ENCODE results near the gene MADCAM1. TPM values are rescaled to one million over a fixed set of nuclear protein-coding genes. Genes with fewer than 3 reads are reported as not detected.
"Not testable (repeated sequence)": the region's sequence is repeated elsewhere in the genome, so short reads cannot be mapped to it uniquely, and the experiment has no call there.

MADCAM1 gene
- total RNA-seq, 3 donors from 2014 or later (not counting 1 experiment from before 2014, with no cell fraction given), result 0.43 to 0.54 TPM; not detected in 1

DNA sequence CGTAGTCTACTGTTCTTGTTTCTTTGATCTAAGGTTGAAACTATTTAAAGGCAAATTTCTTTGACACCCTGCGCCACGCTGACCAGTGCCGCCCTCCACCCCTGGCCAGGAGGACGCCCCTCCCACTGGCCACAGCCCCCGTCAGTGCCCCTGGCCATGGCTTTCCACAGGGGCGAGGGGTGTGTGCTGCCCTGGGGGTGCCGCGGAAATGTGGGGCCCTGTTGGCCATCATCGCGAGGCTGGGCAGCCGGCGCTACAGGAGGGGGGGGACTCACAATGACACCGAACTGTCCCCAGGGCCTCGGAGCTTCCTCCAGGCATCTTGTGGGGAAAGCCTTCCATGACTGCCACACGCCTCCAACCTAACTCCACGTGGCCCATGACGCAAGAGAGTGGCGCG, 46.4 kb upstream of the MADCAM1 start:
- Histone ChIP-seq H3K9me3 (ENCODE audit: control insufficient read depth, insufficient read depth, low read length) (peaks cover 6% of the 10 kb centered on the region), H3K36me3 (ENCODE audit: control insufficient read depth, insufficient read depth, low read length) (no peaks in the 10 kb centered on the region), H3K27me3 (ENCODE audit: control insufficient read depth, insufficient read depth, low read length) (no peaks in the 10 kb centered on the region), H3K27ac (ENCODE audit: low read length) (no peak overlapping the region), H3K4me1 (ENCODE audit: control insufficient read depth, insufficient read depth, low read length) (no peaks in the 10 kb centered on the region), H3K4me3 (ENCODE audit: low read length) (no peak overlapping the region)
- Mint-ChIP-seq H3K4me1 (no peaks in the 10 kb centered on the region), H3K9me3 (no peaks in the 10 kb centered on the region), H3K27ac (no peak overlapping the region), H3K36me3 (no peaks in the 10 kb centered on the region), H3K4me3 (no peak overlapping the region), H3K27me3 (ENCODE audit: low read depth in 2 of 2) (no peaks in the 10 kb centered on the region)
- DNase-seq (no peak), ATAC-seq (no peak)
- TF ChIP-seq, protein P1, sequence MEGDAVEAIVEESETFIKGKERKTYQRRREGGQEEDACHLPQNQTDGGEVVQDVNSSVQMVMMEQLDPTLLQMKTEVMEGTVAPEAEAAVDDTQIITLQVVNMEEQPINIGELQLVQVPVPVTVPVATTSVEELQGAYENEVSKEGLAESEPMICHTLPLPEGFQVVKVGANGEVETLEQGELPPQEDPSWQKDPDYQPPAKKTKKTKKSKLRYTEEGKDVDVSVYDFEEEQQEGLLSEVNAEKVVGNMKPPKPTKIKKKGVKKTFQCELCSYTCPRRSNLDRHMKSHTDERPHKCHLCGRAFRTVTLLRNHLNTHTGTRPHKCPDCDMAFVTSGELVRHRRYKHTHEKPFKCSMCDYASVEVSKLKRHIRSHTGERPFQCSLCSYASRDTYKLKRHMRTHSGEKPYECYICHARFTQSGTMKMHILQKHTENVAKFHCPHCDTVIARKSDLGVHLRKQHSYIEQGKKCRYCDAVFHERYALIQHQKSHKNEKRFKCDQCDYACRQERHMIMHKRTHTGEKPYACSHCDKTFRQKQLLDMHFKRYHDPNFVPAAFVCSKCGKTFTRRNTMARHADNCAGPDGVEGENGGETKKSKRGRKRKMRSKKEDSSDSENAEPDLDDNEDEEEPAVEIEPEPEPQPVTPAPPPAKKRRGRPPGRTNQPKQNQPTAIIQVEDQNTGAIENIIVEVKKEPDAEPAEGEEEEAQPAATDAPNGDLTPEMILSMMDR (IDR thresholded peaks at IDR 0.05), result no peak
- intact Hi-C loops (cut with micrococcal nuclease), result no loop called here
- 94% methylated on average over 20 of the region's 20 CpGs for WGBS (ENCODE audit: insufficient coverage)

DNA sequence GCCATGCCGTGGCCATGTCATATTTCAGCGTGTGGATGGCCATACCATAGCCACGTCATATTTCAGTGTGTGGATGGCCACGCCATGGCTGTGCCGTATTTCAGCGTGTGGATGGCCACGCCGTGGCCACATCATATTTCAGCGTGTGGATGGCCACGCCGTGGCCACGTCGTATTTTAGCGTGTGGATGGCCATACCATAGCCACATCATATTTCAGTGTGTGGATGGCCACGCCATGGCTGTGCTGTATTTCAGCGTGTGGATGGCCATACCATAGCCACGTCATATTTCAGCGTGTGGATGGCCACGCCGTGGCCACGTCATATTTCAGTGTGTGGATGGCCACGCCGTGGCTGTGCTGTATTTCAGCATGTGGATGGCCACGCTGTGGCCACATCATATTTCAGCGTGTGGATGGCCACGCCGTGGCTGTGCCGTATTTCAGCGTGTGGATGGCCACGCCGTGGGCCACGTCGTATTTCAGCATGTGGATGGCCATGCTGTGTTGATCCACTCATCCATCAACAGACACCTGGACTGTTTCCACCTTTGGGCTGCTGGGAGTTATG, 45.3 kb upstream of the MADCAM1 start:
- H3K4me3 Mint-ChIP-seq; H3K9me3 Mint-ChIP-seq; H3K36me3 Mint-ChIP-seq; H3K27me3 ChIP-seq (ENCODE audit: control insufficient read depth, insufficient read depth, low read length); H3K4me1 ChIP-seq (ENCODE audit: control insufficient read depth, insufficient read depth, low read length); ATAC-seq; H3K27ac Mint-ChIP-seq; H3K27ac ChIP-seq (ENCODE audit: low read length); H3K9me3 ChIP-seq (ENCODE audit: control insufficient read depth, insufficient read depth, low read length); DNase-seq; H3K4me1 Mint-ChIP-seq; H3K27me3 Mint-ChIP-seq (ENCODE audit: low read depth in 2 of 2); H3K4me3 ChIP-seq (ENCODE audit: low read length); H3K36me3 ChIP-seq (ENCODE audit: control insufficient read depth, insufficient read depth, low read length); intact Hi-C loops (cut with micrococcal nuclease): not testable (repeated sequence)
- WGBS (ENCODE audit: insufficient coverage), result 97% methylated on average over 33 of the region's 33 CpGs

DNA sequence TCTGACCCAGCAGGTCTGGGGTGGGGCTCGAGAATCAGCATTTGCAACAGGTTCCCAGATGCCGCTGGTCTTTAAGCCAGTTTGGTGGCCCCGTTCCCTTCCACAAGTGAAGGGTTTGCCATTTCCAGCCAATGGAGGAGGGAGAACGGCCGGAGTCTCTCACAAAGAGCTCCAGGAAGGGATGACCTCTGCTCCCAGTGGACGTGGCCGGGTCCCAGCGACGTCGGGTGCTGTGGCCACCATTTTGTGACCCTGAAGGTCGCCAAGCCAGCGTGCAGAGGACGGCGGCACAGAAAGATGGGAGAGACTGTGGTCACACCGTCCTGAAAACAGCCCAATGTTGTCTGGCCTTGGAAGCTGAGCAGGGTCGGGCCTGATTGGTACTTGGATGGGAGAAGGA, 43.5 kb upstream of the MADCAM1 start:
- H3K9me3 Mint-ChIP-seq, result no peaks in the 10 kb centered on the region
- intact Hi-C loops (cut with micrococcal nuclease), result no loop called here
- no peak for DNase-seq

DNA sequence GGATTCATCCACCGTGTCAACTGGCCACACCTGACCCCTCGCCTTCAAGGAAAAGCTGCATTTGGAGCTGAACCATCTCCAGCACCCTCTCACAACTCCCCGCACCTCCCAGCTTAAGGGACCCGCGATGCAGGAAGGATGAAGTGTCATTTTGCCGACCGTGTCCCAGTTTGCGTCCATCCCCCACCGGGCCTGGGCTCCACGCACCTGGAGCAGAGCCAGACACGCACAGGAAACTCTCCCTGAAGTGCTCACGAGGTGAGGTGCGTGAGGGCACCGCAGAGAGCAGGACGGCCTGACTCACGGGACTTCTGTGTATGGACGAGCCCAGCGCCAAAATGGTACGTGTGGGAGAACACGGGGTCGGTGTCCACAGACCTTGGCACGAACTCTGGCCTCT, 42.7 kb upstream of the MADCAM1 start:
- Mint-ChIP-seq H3K4me1 (no peaks in the 10 kb centered on the region), H3K27me3 (ENCODE audit: low read depth in 2 of 2) (peaks cover 0 to 8% of the 10 kb centered on the region in 2 donors), H3K4me3 (no peak overlapping the region), H3K36me3 (no peaks in the 10 kb centered on the region), H3K27ac (no peak overlapping the region), H3K9me3 (no peaks in the 10 kb centered on the region)
- Histone ChIP-seq H3K27me3 (ENCODE audit: control insufficient read depth, insufficient read depth, low read length) (no peaks in the 10 kb centered on the region), H3K9me3 (ENCODE audit: control insufficient read depth, insufficient read depth, low read length) (peaks cover 6% of the 10 kb centered on the region), H3K4me3 (ENCODE audit: low read length) (no peak overlapping the region), H3K27ac (ENCODE audit: low read length) (no peak overlapping the region), H3K36me3 (ENCODE audit: control insufficient read depth, insufficient read depth, low read length) (no peaks in the 10 kb centered on the region), H3K4me1 (ENCODE audit: control insufficient read depth, insufficient read depth, low read length) (no peaks in the 10 kb centered on the region)
- 92% methylated on average over 22 of the region's 22 CpGs for WGBS (ENCODE audit: insufficient coverage)
- ATAC-seq, result no peak
- DNase-seq, result no peak
- intact Hi-C loops (cut with micrococcal nuclease), result no loop called here
- TF ChIP-seq, protein P1 (IDR thresholded peaks at IDR 0.05), result no peak

More for the DNA sequence above, 43.5 kb upstream of the MADCAM1 start:
- no peaks in the 10 kb centered on the region for H3K4me1 ChIP-seq (ENCODE audit: control insufficient read depth, insufficient read depth, low read length)
- TF ChIP-seq, protein P1 (IDR thresholded peaks at IDR 0.05), result no peak
- no peak overlapping the region for H3K4me3 ChIP-seq (ENCODE audit: low read length)
- H3K27me3 ChIP-seq (ENCODE audit: control insufficient read depth, insufficient read depth, low read length), result no peaks in the 10 kb centered on the region
- peaks cover 6% of the 10 kb centered on the region for H3K9me3 ChIP-seq (ENCODE audit: control insufficient read depth, insufficient read depth, low read length)
- WGBS (ENCODE audit: insufficient coverage), result 93% methylated on average over 16 of the region's 16 CpGs
- H3K36me3 Mint-ChIP-seq, result no peaks in the 10 kb centered on the region
- no peaks in the 10 kb centered on the region for H3K4me1 Mint-ChIP-seq
- H3K4me3 Mint-ChIP-seq, result no peak overlapping the region
- H3K36me3 ChIP-seq (ENCODE audit: control insufficient read depth, insufficient read depth, low read length), result no peaks in the 10 kb centered on the region
- peaks cover 0 to 8% of the 10 kb centered on the region in 2 donors for H3K27me3 Mint-ChIP-seq (ENCODE audit: low read depth in 2 of 2)
- H3K27ac ChIP-seq (ENCODE audit: low read length), result no peak overlapping the region
- H3K27ac Mint-ChIP-seq, result no peak overlapping the region
- ATAC-seq, result no peak

Measured in natural killer cell (primary cell).